GM12878 (cell line): ENCODE data around the gene ZNF860. TPM values are rescaled to one million over a fixed set of nuclear protein-coding genes. Genes with fewer than 3 reads are reported as not detected.
A peak's percentile ranks its signal among the peaks of the same experiment; 100 is the strongest.

Experiments used
- ATAC-seq: fragments of 200-7000 bp; cut with Tn5 transposase; 3 replicates; pipeline ENCODE4 v1.9.1; 2020; ENCODE audit warnings: mild to moderate bottlenecking, moderate library complexity
- BruUV-seq: library from RNA; stranded (reverse); fragments of 400-500 nt; replicated peaks from 2 replicates; lab custom pipeline; 2021; lab: Mats Ljungman, UMichigan
- CTCF ChIA-PET: fragments of 300-600 bp; sonication (Branson Sonifier 250); formaldehyde crosslinking; extraction: SDS; loops from one replicate; lab custom pipeline; 2021; ENCODE audit warnings: inconsistent platforms; lab: Yijun Ruan, JAX
- POLR2A ChIA-PET: fragments of 350-600 bp; formaldehyde crosslinking; extraction: SDS; loops from one replicate; lab custom pipeline; 2021; ENCODE audit warnings: inconsistent platforms; lab: Charles Lee
- RAD21 ChIA-PET: fragments of 300-600 bp; sonication (Branson Sonifier 250); formaldehyde crosslinking; loops from one replicate; lab custom pipeline; 2023; ENCODE audit warnings: antibody characterized with exemption; ENCODE audit not compliant: unreplicated experiment; lab: Charles Lee
- SMC1A ChIA-PET: fragments of 300-600 bp; sonication (Branson Sonifier 250); formaldehyde crosslinking; loops from one replicate; lab custom pipeline; 2023; ENCODE audit not compliant: unreplicated experiment, uncharacterized antibody; lab: Charles Lee
- DNase-seq: peaks from one replicate; pipeline ENCODE4 v3.0.0-alpha.2; 2011; ENCODE audit warnings: low read depth, low spot score
- FAIRE-seq: peaks from 3 replicates; lab custom pipeline; 2011; peaks lifted over from hg19 to GRCh38; lab: Jason Lieb, UNC
- H2AFZ ChIP-seq: 2 replicates; pipeline ENCODE4 v1.6.0; 2011; ENCODE audit warnings: low read depth, low read length, control low read depth; ENCODE audit not compliant: control insufficient read depth
- H3K27ac ChIP-seq: 2 replicates; pipeline ENCODE4 v1.5.1; 2011; ENCODE audit warnings: control low read depth; ENCODE audit not compliant: control insufficient read depth, insufficient read depth
- H3K27me3 ChIP-seq, 2 experiments: replicated peaks in 1 of 2; 2 replicates each; pipeline versions ENCODE4 v1.6.0 to v1.6.1; 2011; ENCODE audit warnings: low read length in 1 of 2; ENCODE audit not compliant: control insufficient read depth in 2 of 2, insufficient read depth in 2 of 2
- H3K36me3 ChIP-seq, 2 experiments: 2 replicates each; pipeline ENCODE4 v1.5.1; 2011; ENCODE audit warnings: low read length in 1 of 2; ENCODE audit not compliant: control insufficient read depth in 2 of 2, insufficient read depth in 2 of 2
- H3K4me1 ChIP-seq: 2 replicates; pipeline ENCODE4 v1.6.1; 2011; ENCODE audit warnings: mild to moderate bottlenecking, low read length, moderate library complexity, mixed read lengths; ENCODE audit not compliant: control insufficient read depth, insufficient read depth
- H3K4me2 ChIP-seq: 2 replicates; pipeline ENCODE4 v1.6.0; 2011; ENCODE audit warnings: control low read depth; ENCODE audit not compliant: control insufficient read depth, insufficient read depth
- H3K4me3 ChIP-seq: fragments of 200-600 bp; sonication (generic); 2 replicates; pipeline ENCODE4 v1.5.1; 2016
- H3K79me2 ChIP-seq: 2 replicates; pipeline ENCODE4 v1.6.0; 2011; ENCODE audit warnings: low read length; ENCODE audit not compliant: control insufficient read depth, insufficient read depth
- H3K9ac ChIP-seq: 2 replicates; pipeline ENCODE4 v1.8.0; 2011; ENCODE audit warnings: low read length, control low read depth, mixed read lengths; ENCODE audit not compliant: control insufficient read depth, insufficient read depth
- H3K9me3 ChIP-seq: replicated peaks from 3 replicates; pipeline ENCODE4 v1.5.1; 2011; ENCODE audit warnings: mild to moderate bottlenecking, low read length; ENCODE audit not compliant: control insufficient read depth, insufficient read depth
- H4K20me1 ChIP-seq: 2 replicates; pipeline ENCODE4 v1.6.0; 2011; ENCODE audit not compliant: control insufficient read depth, insufficient read depth
- ATF7 ChIP-seq: fragments of 450-650 bp; IDR thresholded peaks from 2 replicates; pipeline ENCODE4 v1.6.1; 2016; ENCODE audit warnings: low read depth, mild to moderate bottlenecking
- ETV6 ChIP-seq, 2 experiments: fragments of 450-650 bp in 1 of 2; IDR thresholded peaks in 1 of 2; conservative IDR thresholded peaks in 1 of 2; 2 replicates each; pipeline ENCODE4 v1.6.1; 2014; ENCODE audit warnings: antibody characterized with exemption in 1 of 2, borderline replicate concordance in 1 of 2, low read depth in 1 of 2, mild to moderate bottlenecking in 1 of 2, moderate library complexity in 1 of 2
- NFXL1 ChIP-seq: fragments of 450-650 bp; IDR thresholded peaks from 2 replicates; pipeline ENCODE4 v1.6.1; 2017; ENCODE audit warnings: antibody characterized with exemption, mild to moderate bottlenecking, borderline replicate concordance
- NFYB ChIP-seq: IDR thresholded peaks from 2 replicates; pipeline ENCODE4 v1.6.1; 2011; ENCODE audit warnings: low read depth, mild to moderate bottlenecking, low read length, improper control_type of control experiment, moderate library complexity; ENCODE audit not compliant: insufficient read depth
- RCOR1 ChIP-seq: conservative IDR thresholded peaks from 2 replicates; pipeline ENCODE4 v1.6.1; 2012; ENCODE audit warnings: low read depth, low read length, improper control_type of control experiment
- SMAD1 ChIP-seq: fragments of 450-650 bp; IDR thresholded peaks from 2 replicates; pipeline ENCODE4 v1.6.1; 2018; ENCODE audit warnings: mild to moderate bottlenecking, low read depth; ENCODE audit not compliant: partially characterized antibody
- TCF3 ChIP-seq: IDR thresholded peaks from 2 replicates; pipeline ENCODE4 v1.6.1; 2012; ENCODE audit warnings: low read depth, mild to moderate bottlenecking, low read length, borderline replicate concordance; ENCODE audit not compliant: insufficient read depth
- YBX1 ChIP-seq: fragments of 450-650 bp; IDR thresholded peaks from 2 replicates; pipeline ENCODE4 v1.6.1; 2016; ENCODE audit warnings: antibody characterized with exemption
- WGBS: methylation state at CpG from one replicate; pipeline ENCODE4 v1.1.6; 2016; ENCODE audit warnings: low lambda C conversion rate; ENCODE audit not compliant: insufficient replicate concordance, insufficient coverage; ENCODE audit errors: missing lambda C conversion rate; 5-methylcytosine and 5-hydroxymethylcytosine counted together
- in situ Hi-C: fragments of 300-500 bp; cut with MboI; formaldehyde crosslinking; loops from 9 replicates; pipeline ENCODE4 v1.14.3; 2018; ENCODE audit warnings: mixed read lengths
- intact Hi-C: fragments of 100-400 bp; cut with micrococcal nuclease; formaldehyde crosslinking; loops from one replicate; pipeline ENCODE4 v1.14.2; 2022; ENCODE audit not compliant: unreplicated experiment
- polyA plus RNA-seq, 11 experiments: library from polyadenylated mRNA; depleted of rRNA in 4 of 11; unstranded in 6 of 11; stranded (reverse) in 5 of 11; fragments of >200 nt; fragmentation: Nextera tagmentation in 4 of 11; fragmentation: Illumina TruSeq in 1 of 11; extraction: Ambion mirVana in 4 of 11; extraction: Trizol in 1 of 11; gene quantifications; 1 replicate in 1 of 11; 2 replicates in 10 of 11; pipeline versions ENCODE4 v1.2.1 to v1.2.3, GENCODE V29; 2011 to 2016; ENCODE audit warnings: inconsistent platforms in 2 of 11, missing spikeins in 2 of 11, low read depth in 1 of 11
- total RNA-seq, 4 experiments: library from RNA; depleted of rRNA in 3 of 4; stranded (reverse); fragments of >200 nt in 3 of 4; fragmentation: Illumina TruSeq in 1 of 4; extraction: Trizol in 1 of 4; gene quantifications; 2 replicates each; pipeline versions ENCODE4 v1.2.1 to v1.2.3, GENCODE V29; 2013 to 2021
- TF ChIP-seq, protein P1 (sequence below): fragments of 150-350 bp; IDR thresholded peaks from 2 replicates; pipeline ENCODE4 v1.6.1; 2016; ENCODE audit warnings: low read depth, low read length
- TF ChIP-seq, protein P2 (sequence below): IDR thresholded peaks from 2 replicates; pipeline ENCODE4 v1.6.1; 2012; ENCODE audit warnings: low read depth, low read length, improper control_type of control experiment
- TF ChIP-seq, protein P3 (sequence below): fragments of 450-650 bp; IDR thresholded peaks from 2 replicates; pipeline ENCODE4 v1.6.1; 2016; ENCODE audit warnings: mild to moderate bottlenecking
- TF ChIP-seq, protein P4 (sequence below): IDR thresholded peaks from 2 replicates; pipeline ENCODE4 v1.6.1; 2011; ENCODE audit warnings: borderline replicate concordance, low read depth, mild to moderate bottlenecking, moderate library complexity, mixed read lengths, low read length; ENCODE audit not compliant: insufficient read depth; ENCODE audit errors: extremely low read length
- TF ChIP-seq, protein P5 (sequence below): fragments of 450-650 bp; IDR thresholded peaks from 2 replicates; pipeline ENCODE4 v1.6.1; 2017; ENCODE audit warnings: borderline replicate concordance

Gene ZNF860
- total and polyA plus RNA-seq, 10 of the 15 experiments (the other 5 are each of a cell fraction or from before 2014, with no cell fraction given): not detected

DNA sequence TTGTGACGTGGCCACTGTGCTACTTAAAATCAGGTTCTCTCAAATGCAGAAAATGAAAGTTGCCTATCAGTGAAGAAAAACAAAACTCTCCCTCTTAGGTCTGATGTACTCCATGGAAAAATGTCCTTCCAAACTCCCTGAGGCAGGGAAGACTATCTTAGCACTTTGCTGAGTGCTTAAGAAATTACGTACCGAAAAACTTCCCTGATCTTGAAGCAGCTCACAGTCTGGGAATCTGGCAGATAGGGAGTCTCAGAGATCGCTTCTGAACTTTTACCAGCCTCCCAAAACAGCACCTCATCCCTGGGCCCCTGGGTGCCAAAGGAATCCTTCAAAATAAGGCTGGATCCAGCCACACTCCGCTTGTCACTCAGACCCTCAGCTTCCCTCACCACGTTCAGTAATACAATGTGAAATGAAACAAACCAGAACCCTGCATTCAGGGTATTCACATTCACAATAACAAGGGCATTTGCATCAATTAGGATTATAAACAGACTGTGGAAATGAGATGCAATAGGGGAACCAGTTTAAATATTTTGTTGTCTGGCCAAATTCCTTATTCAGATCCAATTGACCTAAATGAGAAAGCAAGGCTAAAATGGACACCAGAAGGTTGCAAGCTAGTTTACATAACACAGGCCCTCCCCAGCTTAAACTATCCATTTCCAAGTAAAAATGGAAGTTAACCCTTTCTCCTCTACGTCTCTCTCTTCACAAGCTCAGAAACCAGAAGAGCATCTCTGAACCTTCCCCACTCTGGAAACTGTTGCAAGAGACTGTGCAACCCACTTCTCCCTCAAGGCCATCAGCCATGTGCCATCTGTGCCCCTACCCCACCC, 21.4 kb upstream of the ZNF860 start:
- 3% methylated on average over 7 of the region's 7 CpGs for WGBS
- ChIA-PET POLR2A (interaction anchor here (0.6 to 1.0 kb wide), 2 partner anchors 12 to 13 kb away, joined by 4 to 6 read pairs; no protein-coding TSS in a partner anchor), SMC1A (interaction anchor here (0.6 to 1.9 kb wide), 3 partner anchors 9 to 1056 kb away, joined by 3 to 6 read pairs (median 3); no protein-coding TSS in a partner anchor), CTCF (interaction anchor here (1.0 kb wide), 1 partner anchor 63 kb away, joined by 4 read pairs; no protein-coding TSS in a partner anchor), RAD21 (interaction anchor here (0.7 to 1.3 kb wide), 3 partner anchors 8 to 715 kb away, joined by 3 to 4 read pairs (median 3); no protein-coding TSS in a partner anchor)
- in situ Hi-C loops: no loop called here
- Histone ChIP-seq H3K4me1 (no peaks in the 10 kb centered on the region), H3K36me3 (no peaks in the 10 kb centered on the region), H3K9me3 (peaks cover 4% of the 10 kb centered on the region; the same call in 2 of the 3 replicates), H2AFZ (no peak overlapping the region), H3K27ac (no peak overlapping the region), H3K27me3 (no peaks in the 10 kb centered on the region), H3K4me2 (no peak overlapping the region), H3K79me2 (no peaks in the 10 kb centered on the region), H3K4me3 (no peak overlapping the region), H4K20me1 (no peaks in the 10 kb centered on the region), H3K9ac (no peak overlapping the region)
- ATAC-seq: peak; percentile 56
- no peak for FAIRE-seq
- no peak for DNase-seq
- no TSS peak for BruUV-seq
- intact Hi-C loops: no loop called here
- TF ChIP-seq ATF7 (no peak), TCF3 (no peak), ETV6 (conservative IDR thresholded peaks at IDR 0.05 in 1 of 2, IDR thresholded peaks at IDR 0.05 in 1 of 2; ENCODE audit: borderline replicate concordance in 1 of 2, low read depth in 1 of 2) (no peak), RCOR1 (no peak), NFXL1 (no peak), SMAD1 (no peak), YBX1 (no peak), NFYB (no peak)
- TF ChIP-seq, protein P1, sequence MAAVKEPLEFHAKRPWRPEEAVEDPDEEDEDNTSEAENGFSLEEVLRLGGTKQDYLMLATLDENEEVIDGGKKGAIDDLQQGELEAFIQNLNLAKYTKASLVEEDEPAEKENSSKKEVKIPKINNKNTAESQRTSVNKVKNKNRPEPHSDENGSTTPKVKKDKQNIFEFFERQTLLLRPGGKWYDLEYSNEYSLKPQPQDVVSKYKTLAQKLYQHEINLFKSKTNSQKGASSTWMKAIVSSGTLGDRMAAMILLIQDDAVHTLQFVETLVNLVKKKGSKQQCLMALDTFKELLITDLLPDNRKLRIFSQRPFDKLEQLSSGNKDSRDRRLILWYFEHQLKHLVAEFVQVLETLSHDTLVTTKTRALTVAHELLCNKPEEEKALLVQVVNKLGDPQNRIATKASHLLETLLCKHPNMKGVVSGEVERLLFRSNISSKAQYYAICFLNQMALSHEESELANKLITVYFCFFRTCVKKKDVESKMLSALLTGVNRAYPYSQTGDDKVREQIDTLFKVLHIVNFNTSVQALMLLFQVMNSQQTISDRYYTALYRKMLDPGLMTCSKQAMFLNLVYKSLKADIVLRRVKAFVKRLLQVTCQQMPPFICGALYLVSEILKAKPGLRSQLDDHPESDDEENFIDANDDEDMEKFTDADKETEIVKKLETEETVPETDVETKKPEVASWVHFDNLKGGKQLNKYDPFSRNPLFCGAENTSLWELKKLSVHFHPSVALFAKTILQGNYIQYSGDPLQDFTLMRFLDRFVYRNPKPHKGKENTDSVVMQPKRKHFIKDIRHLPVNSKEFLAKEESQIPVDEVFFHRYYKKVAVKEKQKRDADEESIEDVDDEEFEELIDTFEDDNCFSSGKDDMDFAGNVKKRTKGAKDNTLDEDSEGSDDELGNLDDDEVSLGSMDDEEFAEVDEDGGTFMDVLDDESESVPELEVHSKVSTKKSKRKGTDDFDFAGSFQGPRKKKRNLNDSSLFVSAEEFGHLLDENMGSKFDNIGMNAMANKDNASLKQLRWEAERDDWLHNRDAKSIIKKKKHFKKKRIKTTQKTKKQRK: no peak
- TF ChIP-seq, protein P2, sequence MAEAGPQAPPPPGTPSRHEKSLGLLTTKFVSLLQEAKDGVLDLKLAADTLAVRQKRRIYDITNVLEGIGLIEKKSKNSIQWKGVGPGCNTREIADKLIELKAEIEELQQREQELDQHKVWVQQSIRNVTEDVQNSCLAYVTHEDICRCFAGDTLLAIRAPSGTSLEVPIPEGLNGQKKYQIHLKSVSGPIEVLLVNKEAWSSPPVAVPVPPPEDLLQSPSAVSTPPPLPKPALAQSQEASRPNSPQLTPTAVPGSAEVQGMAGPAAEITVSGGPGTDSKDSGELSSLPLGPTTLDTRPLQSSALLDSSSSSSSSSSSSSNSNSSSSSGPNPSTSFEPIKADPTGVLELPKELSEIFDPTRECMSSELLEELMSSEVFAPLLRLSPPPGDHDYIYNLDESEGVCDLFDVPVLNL: no peak
- TF ChIP-seq, protein P3, sequence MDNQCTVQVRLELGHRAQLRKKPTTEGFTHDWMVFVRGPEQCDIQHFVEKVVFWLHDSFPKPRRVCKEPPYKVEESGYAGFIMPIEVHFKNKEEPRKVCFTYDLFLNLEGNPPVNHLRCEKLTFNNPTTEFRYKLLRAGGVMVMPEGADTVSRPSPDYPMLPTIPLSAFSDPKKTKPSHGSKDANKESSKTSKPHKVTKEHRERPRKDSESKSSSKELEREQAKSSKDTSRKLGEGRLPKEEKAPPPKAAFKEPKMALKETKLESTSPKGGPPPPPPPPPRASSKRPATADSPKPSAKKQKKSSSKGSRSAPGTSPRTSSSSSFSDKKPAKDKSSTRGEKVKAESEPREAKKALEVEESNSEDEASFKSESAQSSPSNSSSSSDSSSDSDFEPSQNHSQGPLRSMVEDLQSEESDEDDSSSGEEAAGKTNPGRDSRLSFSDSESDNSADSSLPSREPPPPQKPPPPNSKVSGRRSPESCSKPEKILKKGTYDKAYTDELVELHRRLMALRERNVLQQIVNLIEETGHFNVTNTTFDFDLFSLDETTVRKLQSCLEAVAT: no peak
- TF ChIP-seq, protein P4, sequence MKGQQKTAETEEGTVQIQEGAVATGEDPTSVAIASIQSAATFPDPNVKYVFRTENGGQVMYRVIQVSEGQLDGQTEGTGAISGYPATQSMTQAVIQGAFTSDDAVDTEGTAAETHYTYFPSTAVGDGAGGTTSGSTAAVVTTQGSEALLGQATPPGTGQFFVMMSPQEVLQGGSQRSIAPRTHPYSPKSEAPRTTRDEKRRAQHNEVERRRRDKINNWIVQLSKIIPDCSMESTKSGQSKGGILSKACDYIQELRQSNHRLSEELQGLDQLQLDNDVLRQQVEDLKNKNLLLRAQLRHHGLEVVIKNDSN: no peak
- TF ChIP-seq, protein P5, sequence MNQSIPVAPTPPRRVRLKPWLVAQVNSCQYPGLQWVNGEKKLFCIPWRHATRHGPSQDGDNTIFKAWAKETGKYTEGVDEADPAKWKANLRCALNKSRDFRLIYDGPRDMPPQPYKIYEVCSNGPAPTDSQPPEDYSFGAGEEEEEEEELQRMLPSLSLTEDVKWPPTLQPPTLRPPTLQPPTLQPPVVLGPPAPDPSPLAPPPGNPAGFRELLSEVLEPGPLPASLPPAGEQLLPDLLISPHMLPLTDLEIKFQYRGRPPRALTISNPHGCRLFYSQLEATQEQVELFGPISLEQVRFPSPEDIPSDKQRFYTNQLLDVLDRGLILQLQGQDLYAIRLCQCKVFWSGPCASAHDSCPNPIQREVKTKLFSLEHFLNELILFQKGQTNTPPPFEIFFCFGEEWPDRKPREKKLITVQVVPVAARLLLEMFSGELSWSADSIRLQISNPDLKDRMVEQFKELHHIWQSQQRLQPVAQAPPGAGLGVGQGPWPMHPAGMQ: no peak
